Transverse colon (tissue), 4 donors: Measurements from ENCODE around the gene PRR5L. TPM values are rescaled to one million over a fixed set of nuclear protein-coding genes. Genes with fewer than 3 reads are reported as not detected.

Experiments
- DNase-seq: peaks from one replicate; pipeline ENCODE4 v3.0.0-alpha.2; 2019
- H3K27ac ChIP-seq, 4 donors: fragments of 200-600 bp; sonication (generic); 2 replicates each; pipeline ENCODE4 v1.5.1; 2016 to 2018; ENCODE audit warnings: inconsistent platforms in 4 of 4
- H3K27me3 ChIP-seq: fragments of 200-600 bp; sonication (generic); 2 replicates; pipeline ENCODE4 v1.5.1; 2017; ENCODE audit warnings: inconsistent platforms
- H3K36me3 ChIP-seq, 4 donors: fragments of 200-600 bp; sonication (generic); 2 replicates each; pipeline ENCODE4 v1.5.1; 2017 to 2019; ENCODE audit warnings: inconsistent platforms in 4 of 4
- H3K4me1 ChIP-seq, 4 donors: fragments of 200-600 bp; sonication (generic); 2 replicates each; pipeline ENCODE4 v1.5.1; 2017 to 2020; ENCODE audit warnings: inconsistent platforms in 4 of 4
- H3K4me3 ChIP-seq, 4 donors: fragments of 200-600 bp; sonication (generic); 1 replicate in 1 of 4; 2 replicates in 3 of 4; pipeline versions ENCODE4 v1.5.1 to v1.6.1; 2017 to 2019; ENCODE audit warnings: inconsistent platforms in 4 of 4
- H3K9me3 ChIP-seq, 2 donors: fragments of 200-600 bp; sonication (generic); 2 replicates each; pipeline ENCODE4 v1.5.1; 2017 to 2019; ENCODE audit warnings: inconsistent platforms in 2 of 2
- CTCF ChIP-seq, 5 experiments: fragments of 200-600 bp in 3 of 5; fragments of 450-650 bp in 2 of 5; sonication (generic) in 3 of 5; IDR thresholded peaks; 1 replicate in 2 of 5; 2 replicates in 3 of 5; pipeline ENCODE4 v1.5.1; 2016 to 2017; ENCODE audit warnings: antibody characterized with exemption in 5 of 5, inconsistent platforms in 3 of 5, mild to moderate bottlenecking in 2 of 5, moderate library complexity in 1 of 5
- EP300 ChIP-seq: sonication (generic); formaldehyde crosslinking; IDR thresholded peaks from one replicate; pipeline ENCODE4 v1.6.1; 2017; ENCODE audit warnings: antibody characterized with exemption, low read depth
- POLR2A ChIP-seq: fragments of 450-650 bp; IDR thresholded peaks from one replicate; pipeline ENCODE4 v1.6.1; 2016; ENCODE audit warnings: antibody characterized with exemption, mild to moderate bottlenecking, moderate library complexity
- POLR2AphosphoS5 ChIP-seq, 3 donors: sonication (generic); formaldehyde crosslinking; IDR thresholded peaks; one replicate each; pipeline ENCODE4 v1.6.1; 2016; ENCODE audit warnings: antibody characterized with exemption in 3 of 3
- WGBS, 2 donors: methylation state at CpG; one replicate each; pipeline ENCODE4 v1.1.5; 2018; ENCODE audit warnings: low coverage in 1 of 2; 5-methylcytosine and 5-hydroxymethylcytosine counted together
- in situ Hi-C, 4 donors: fragments of 200-750 bp; cut with MboI; loops; one replicate each; pipeline versions ENCODE4 v1.15.0 to v1.15.1; 2017; ENCODE audit warnings: low sequenced_read_pairs in 3 of 4, low pct_ligation_motif_present in 1 of 4, low pct_unique_long_range_greater_than_20kb in 1 of 4
- intact Hi-C: fragments of 100-400 bp; cut with DNase I; formaldehyde crosslinking; loops from one replicate; pipeline ENCODE4 v1.15.1; 2023; ENCODE audit warnings: low total_unique reads
- total RNA-seq, 4 donors: library from RNA; depleted of rRNA; stranded (reverse); fragments of >200 nt; gene quantifications; one replicate each; pipeline ENCODE4 v1.1.0, GENCODE V29; 2016

PRR5L gene
- total RNA-seq, 4 donors from 2014 or later, result 203 to 418 (median 251) TPM

- TF ChIP-seq POLR2AphosphoS5 (IDR thresholded peaks at IDR 0.05) (no peak), POLR2A (no peak), CTCF (IDR thresholded peaks at IDR 0.05) (no peak), EP300 (no peak)
- no peak for DNase-seq
- Histone ChIP-seq H3K27me3 (no peaks in the 10 kb centered on the region), H3K4me1 (peaks cover 0 to 4% (median 2%) of the 10 kb centered on the region in 4 donors), H3K9me3 (no peaks in the 10 kb centered on the region), H3K36me3 (peaks cover 0 to 40% (median 6%) of the 10 kb centered on the region in 4 donors), H3K4me3 (no peak overlapping the region), H3K27ac (no peak overlapping the region)
- in situ Hi-C loops, result no loop called here
- intact Hi-C loops, result no loop called here
- 71 to 80% methylated on average over 2 to 5 of the region's 5 CpGs for WGBS, 2 donors
Observed at GRCh38 chr11:36436064-36436463, 140.0 kb downstream of the PRR5L start.

- no peaks in the 10 kb centered on the region for H3K9me3 ChIP-seq
- no peaks in the 10 kb centered on the region for H3K27me3 ChIP-seq
- in situ Hi-C loops, result no loop called here
- intact Hi-C loops, result no loop called here
- no peak overlapping the region for H3K27ac ChIP-seq
- H3K4me1 ChIP-seq, result peaks cover 0 to 3% (median 1%) of the 10 kb centered on the region in 4 donors
- no peak for TF ChIP-seq CTCF (IDR thresholded peaks at IDR 0.05)
- no peak for TF ChIP-seq POLR2AphosphoS5 (IDR thresholded peaks at IDR 0.05)
- TF ChIP-seq POLR2A, result no peak
- no peak overlapping the region for H3K4me3 ChIP-seq
- 50 to 100% methylated on average over 2 of the region's 2 CpGs for WGBS, 2 donors
- peaks cover 0 to 40% (median 6%) of the 10 kb centered on the region in 4 donors for H3K36me3 ChIP-seq
- no peak for DNase-seq
Observed at GRCh38 chr11:36436589-36436988, 140.5 kb downstream of the PRR5L start.

DNA sequence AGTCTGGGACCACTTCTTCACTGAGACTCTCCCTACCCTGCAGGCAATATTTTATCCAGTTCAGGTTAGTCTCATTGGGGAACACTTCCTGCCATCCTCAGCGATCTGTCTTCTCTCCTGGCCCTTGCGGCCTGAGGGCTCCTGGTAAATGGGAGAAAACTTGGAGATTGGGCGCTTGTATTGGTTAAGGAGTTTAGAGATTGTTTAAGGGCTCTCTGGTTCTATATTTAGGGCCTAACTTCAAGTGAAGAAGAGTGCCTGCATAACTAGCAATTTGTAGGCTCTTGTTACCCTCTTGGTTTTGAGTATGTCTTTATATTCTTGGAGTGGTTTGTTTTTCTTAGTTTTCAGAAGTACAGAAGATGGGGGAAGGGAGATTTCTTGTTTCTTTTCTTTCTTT is 141.3 kb downstream of the PRR5L start:
- DNase-seq, result no peak
- Histone ChIP-seq H3K36me3 (peaks cover 0 to 36% (median 6%) of the 10 kb centered on the region in 4 donors), H3K9me3 (no peaks in the 10 kb centered on the region), H3K27ac (no peak overlapping the region), H3K4me1 (peaks cover 0 to 3% (median 0%) of the 10 kb centered on the region in 4 donors), H3K27me3 (no peaks in the 10 kb centered on the region), H3K4me3 (no peak overlapping the region)
- intact Hi-C loops, result no loop called here
- WGBS, 2 donors, result 93% methylated on average over 3 of the region's 3 CpGs; no CpG with 5 or more reads in 1 of the 2 donors
- TF ChIP-seq POLR2AphosphoS5 (IDR thresholded peaks at IDR 0.05) (no peak), POLR2A (no peak), EP300 (no peak), CTCF (IDR thresholded peaks at IDR 0.05) (no peak)
- in situ Hi-C loops, result no loop called here

- Histone ChIP-seq H3K4me3 (no peak overlapping the region), H3K27me3 (no peaks in the 10 kb centered on the region), H3K27ac (no peak overlapping the region), H3K36me3 (peaks cover 0 to 31% (median 6%) of the 10 kb centered on the region in 4 donors), H3K4me1 (peaks cover 0 to 3% (median 0%) of the 10 kb centered on the region in 4 donors), H3K9me3 (no peaks in the 10 kb centered on the region)
- no peak for DNase-seq
- intact Hi-C loops (no loop called here), in situ Hi-C loops (no loop called here)
- TF ChIP-seq POLR2AphosphoS5 (IDR thresholded peaks at IDR 0.05) (no peak), EP300 (no peak), CTCF (IDR thresholded peaks at IDR 0.05) (no peak), POLR2A (no peak)
- 91% methylated on average over 5 of the region's 5 CpGs; no CpG with 5 or more reads in 1 of the 2 donors for WGBS, 2 donors
Observed at GRCh38 chr11:36438126-36438525, 142.0 kb downstream of the PRR5L start.
